Chondrocyte (in vitro differentiated cells): ENCODE results near the gene VSTM4. TPM values are rescaled to one million over a fixed set of nuclear protein-coding genes. Genes with fewer than 3 reads are reported as not detected.
A peak's percentile ranks its signal among the peaks of the same experiment; 100 is the strongest.

ENCODE experiments used
- DNase-seq: peaks from one replicate; pipeline ENCODE4 v3.0.0; 2021; ENCODE audit warnings: mixed read lengths, low spot score
- H3K27ac Mint-ChIP-seq: one replicate; pipeline ENCODE4 v1.8.0; 2021; ENCODE audit warnings: mild to moderate bottlenecking, moderate library complexity, mixed read lengths; ENCODE audit not compliant: unreplicated experiment
- H3K27me3 Mint-ChIP-seq: 2 replicates; pipeline ENCODE4 v1.8.0; 2021; ENCODE audit warnings: low read depth, mixed read lengths
- H3K36me3 Mint-ChIP-seq: 2 replicates; pipeline ENCODE4 v1.8.0; 2021; ENCODE audit warnings: low read depth, mixed read lengths
- H3K4me1 Mint-ChIP-seq: 2 replicates; pipeline ENCODE4 v1.8.0; 2021; ENCODE audit warnings: low read depth, mild to moderate bottlenecking, mixed read lengths
- H3K4me3 Mint-ChIP-seq: one replicate; pipeline ENCODE4 v1.8.0; 2021; ENCODE audit warnings: mild to moderate bottlenecking, moderate library complexity, mixed read lengths; ENCODE audit not compliant: unreplicated experiment
- H3K9me3 Mint-ChIP-seq: 2 replicates; pipeline ENCODE4 v1.8.0; 2021; ENCODE audit warnings: low read depth, mixed read lengths
- CTCF ChIP-seq: fragments of 200-600 bp; sonication (generic); IDR thresholded peaks from 2 replicates; pipeline ENCODE4 v1.5.0; 2021; ENCODE audit warnings: antibody characterized with exemption, mild to moderate bottlenecking, moderate library complexity
- total RNA-seq: library from RNA; stranded (reverse); gene quantifications from 3 replicates; pipeline ENCODE4 v1.2.1, GENCODE V29; 2021

VSTM4 gene
- total RNA-seq, 1 donor from 2014 or later, result 7.2 TPM

- Mint-ChIP-seq H3K4me1 (peaks cover 22% of the 10 kb centered on the region), H3K27ac (no peak overlapping the region), H3K36me3 (peaks cover 4% of the 10 kb centered on the region), H3K9me3 (no peaks in the 10 kb centered on the region), H3K27me3 (no peaks in the 10 kb centered on the region), H3K4me3 (no peak overlapping the region)
- no peak for DNase-seq
- no peak for TF ChIP-seq CTCF
These were observed 6.7 kb downstream of the VSTM4 start for GRCh38 chr10:49108656-49109055.

GRCh38 chr10:49107887-49108267, 7.4 kb downstream of the VSTM4 start:
- TF ChIP-seq CTCF, result no peak
- H3K36me3 Mint-ChIP-seq, result peaks cover 4% of the 10 kb centered on the region

GRCh38 chr10:49107111-49107886, 8.0 kb downstream of the VSTM4 start:
- Mint-ChIP-seq H3K4me1 (peaks cover 22% of the 10 kb centered on the region), H3K27me3 (no peaks in the 10 kb centered on the region), H3K36me3 (peaks cover 4% of the 10 kb centered on the region), H3K4me3 (no peak overlapping the region), H3K27ac (no peak overlapping the region), H3K9me3 (no peaks in the 10 kb centered on the region)
- TF ChIP-seq CTCF, result no peak
- DNase-seq, result no peak

More at GRCh38 chr10:49107887-49108267, 7.4 kb downstream of the VSTM4 start:
- DNase-seq, result no peak
- Mint-ChIP-seq H3K9me3 (no peaks in the 10 kb centered on the region), H3K4me1 (peaks cover 22% of the 10 kb centered on the region), H3K27ac (no peak overlapping the region), H3K4me3 (no peak overlapping the region), H3K27me3 (no peaks in the 10 kb centered on the region)

- TF ChIP-seq CTCF, result no peak
- Mint-ChIP-seq H3K27me3 (peaks cover 1% of the 10 kb centered on the region), H3K36me3 (peaks cover 6% of the 10 kb centered on the region), H3K27ac (peak overlapping the region; percentile 46), H3K4me1 (peaks cover 22% of the 10 kb centered on the region), H3K4me3 (no peak overlapping the region), H3K9me3 (peaks cover 2% of the 10 kb centered on the region)
- no peak for DNase-seq
These were observed 8.9 kb downstream of the VSTM4 start for GRCh38 chr10:49106451-49106850.

GRCh38 chr10:49105076-49105475, 10.2 kb downstream of the VSTM4 start:
- Mint-ChIP-seq H3K27me3 (peaks cover 1% of the 10 kb centered on the region), H3K9me3 (peaks cover 2% of the 10 kb centered on the region), H3K4me1 (peaks cover 17% of the 10 kb centered on the region), H3K27ac (no peak overlapping the region), H3K36me3 (peaks cover 6% of the 10 kb centered on the region), H3K4me3 (no peak overlapping the region)
- no peak for DNase-seq
- no peak for TF ChIP-seq CTCF
